ENCODE data around the gene GALNT7.
A peak's percentile ranks its signal among the peaks of the same experiment; 100 is the strongest.

Gene GALNT7

DNA sequence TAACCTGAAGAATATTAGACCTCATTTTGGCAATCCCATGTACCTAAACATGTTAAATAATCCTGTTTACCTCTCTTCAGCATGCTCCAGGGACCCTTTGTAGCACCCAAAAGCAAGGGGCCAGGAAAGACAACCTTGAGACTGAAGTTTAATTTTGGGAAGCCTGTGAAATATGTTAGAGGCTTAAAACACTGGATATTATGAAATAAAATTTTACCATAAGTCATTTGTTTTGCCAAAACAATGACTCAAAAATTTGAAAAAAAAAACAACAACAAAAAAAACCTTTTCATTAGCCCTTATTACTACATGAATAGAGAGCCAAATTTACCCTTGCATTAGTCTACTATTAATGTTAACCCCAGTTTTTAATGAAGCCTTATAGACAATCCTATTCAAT lies 115.9 kb downstream of the GALNT7 start:
- DNase-seq (ENCODE audit: low spot score in 2 of 2) (no peak), ATAC-seq (replicated peaks; ENCODE audit: extremely low read depth, poor library complexity, severe bottlenecking) (no peak)
- Mint-ChIP-seq H3K4me3 (no peak overlapping the region), H3K36me3 (ENCODE audit: insufficient read depth) (no peaks in the 10 kb centered on the region), H3K9me3 (no peaks in the 10 kb centered on the region), H3K27me3 (no peaks in the 10 kb centered on the region), H3K27ac (ENCODE audit: low read depth) (no peak overlapping the region), H3K4me1 (peaks cover 6% of the 10 kb centered on the region)

DNA sequence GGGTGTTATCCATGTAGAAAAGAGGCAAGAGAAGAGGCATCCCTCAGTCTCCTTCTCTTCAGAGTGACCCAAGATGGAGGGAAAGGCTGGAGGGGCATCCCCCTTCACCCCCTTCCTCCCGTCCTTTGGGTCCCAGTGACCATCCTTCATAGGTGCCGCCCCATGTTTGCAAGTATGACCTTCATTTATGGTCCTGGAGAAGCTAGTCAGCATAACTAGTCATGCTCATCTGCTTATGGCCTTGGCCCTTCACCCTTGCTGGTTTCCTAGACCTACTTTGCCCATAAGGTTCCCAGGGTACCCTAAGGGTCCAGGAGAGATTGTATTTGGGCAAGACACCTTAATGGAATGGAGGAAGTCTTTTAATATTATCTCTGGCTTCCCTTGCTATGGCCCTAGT lies 118.9 kb downstream of the GALNT7 start:
- H3K4me1 Mint-ChIP-seq: peaks cover 6% of the 10 kb centered on the region
- no peak for DNase-seq (ENCODE audit: low spot score in 2 of 2)
- H3K36me3 Mint-ChIP-seq (ENCODE audit: insufficient read depth): no peaks in the 10 kb centered on the region
- no peak overlapping the region for H3K4me3 Mint-ChIP-seq
- no peak overlapping the region for H3K27ac Mint-ChIP-seq (ENCODE audit: low read depth)
- no peak for ATAC-seq (replicated peaks; ENCODE audit: extremely low read depth, poor library complexity, severe bottlenecking)
- H3K27me3 Mint-ChIP-seq: no peaks in the 10 kb centered on the region
- H3K9me3 Mint-ChIP-seq: no peaks in the 10 kb centered on the region

DNA sequence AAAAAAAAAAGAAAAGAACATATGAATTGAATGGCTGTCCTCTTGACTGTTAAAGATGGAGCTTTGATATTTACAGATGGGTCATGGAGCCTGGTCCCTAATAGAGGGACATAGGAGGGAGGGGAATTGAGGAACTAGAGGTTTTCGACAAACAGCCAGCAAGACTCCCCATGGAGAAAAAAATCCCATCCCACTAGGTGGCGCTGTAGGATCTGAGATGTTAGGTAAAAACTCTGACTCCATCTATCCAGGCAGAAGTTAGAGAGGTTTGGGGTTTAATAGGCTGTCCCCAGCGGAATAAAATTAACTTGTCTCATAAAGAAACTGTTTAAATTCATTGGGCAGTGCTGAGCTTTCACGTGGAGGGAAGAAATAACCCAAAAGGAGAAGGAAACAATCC lies 119.7 kb downstream of the GALNT7 start:
- Mint-ChIP-seq H3K27me3 (no peaks in the 10 kb centered on the region), H3K27ac (ENCODE audit: low read depth) (no peak overlapping the region), H3K9me3 (no peaks in the 10 kb centered on the region), H3K4me3 (no peak overlapping the region), H3K4me1 (peaks cover 6% of the 10 kb centered on the region), H3K36me3 (ENCODE audit: insufficient read depth) (no peaks in the 10 kb centered on the region)
- ATAC-seq (replicated peaks; ENCODE audit: extremely low read depth, poor library complexity, severe bottlenecking) (no peak), DNase-seq (ENCODE audit: low spot score in 2 of 2) (peak; percentile 43 to 54)

DNA sequence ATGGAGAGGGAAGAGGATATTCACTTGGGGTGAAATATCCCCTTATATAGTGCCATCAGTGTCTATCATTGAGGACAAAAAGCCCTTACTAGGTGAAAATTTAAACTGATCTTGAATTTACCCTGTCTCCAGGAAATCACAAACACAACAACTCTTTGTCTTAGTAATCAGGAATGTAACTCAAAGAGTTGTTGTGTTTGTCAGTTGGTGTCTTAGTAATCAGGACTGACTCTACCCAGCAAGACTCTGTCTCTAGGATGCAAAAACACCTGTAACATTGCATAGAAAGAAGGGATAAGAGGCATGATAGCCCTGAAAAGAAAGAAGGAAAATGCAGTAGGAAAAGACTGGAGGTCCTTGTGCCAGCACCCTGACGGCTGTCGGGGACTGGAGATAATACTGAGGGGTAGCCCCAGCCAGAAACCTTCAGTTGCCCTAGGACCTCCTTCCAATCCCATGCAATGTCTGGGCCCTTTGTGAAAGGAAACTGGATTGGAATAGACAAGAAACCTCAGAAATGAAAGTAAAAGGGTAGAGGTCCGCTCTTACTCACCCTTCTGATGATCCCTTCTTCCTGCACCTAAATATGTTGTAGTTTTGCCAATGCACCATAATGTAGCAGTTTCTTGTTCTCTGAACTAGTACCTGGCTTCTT lies 120.2 kb downstream of the GALNT7 start:
- peaks cover 6% of the 10 kb centered on the region for H3K4me1 Mint-ChIP-seq
- no peaks in the 10 kb centered on the region for H3K36me3 Mint-ChIP-seq (ENCODE audit: insufficient read depth)
- H3K27me3 Mint-ChIP-seq: no peaks in the 10 kb centered on the region
- H3K4me3 Mint-ChIP-seq: no peak overlapping the region
- H3K27ac Mint-ChIP-seq (ENCODE audit: low read depth): no peak overlapping the region
- DNase-seq (ENCODE audit: low spot score in 2 of 2) (no peak), ATAC-seq (replicated peaks; ENCODE audit: extremely low read depth, poor library complexity, severe bottlenecking) (no peak)
- no peaks in the 10 kb centered on the region for H3K9me3 Mint-ChIP-seq

DNA sequence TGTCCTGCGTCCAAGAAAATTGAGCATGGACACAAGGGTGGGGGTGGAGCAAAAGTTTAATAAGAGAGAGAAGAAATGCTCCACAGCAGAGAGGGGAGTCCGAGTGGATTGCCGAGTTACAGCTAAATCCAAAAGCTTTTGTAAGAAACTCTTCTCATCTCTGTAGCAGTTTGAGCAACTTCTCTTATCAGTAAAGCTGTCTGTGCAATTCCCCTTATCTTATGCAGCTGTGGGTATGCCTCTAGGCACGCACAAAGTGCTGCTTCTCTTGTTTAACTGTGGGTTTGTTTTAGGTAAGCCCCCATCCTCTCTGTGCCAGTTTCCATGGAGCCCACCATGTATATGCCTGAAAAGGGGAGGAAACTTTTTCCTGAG lies 120.7 kb downstream of the GALNT7 start:
- ATAC-seq (replicated peaks; ENCODE audit: extremely low read depth, poor library complexity, severe bottlenecking): no peak
- no peaks in the 10 kb centered on the region for H3K36me3 Mint-ChIP-seq (ENCODE audit: insufficient read depth)
- H3K4me1 Mint-ChIP-seq: peaks cover 6% of the 10 kb centered on the region
- no peak for DNase-seq (ENCODE audit: low spot score in 2 of 2)
- H3K27me3 Mint-ChIP-seq: no peaks in the 10 kb centered on the region
- H3K27ac Mint-ChIP-seq (ENCODE audit: low read depth): no peak overlapping the region
- H3K4me3 Mint-ChIP-seq: no peak overlapping the region
- H3K9me3 Mint-ChIP-seq: no peaks in the 10 kb centered on the region

DNA sequence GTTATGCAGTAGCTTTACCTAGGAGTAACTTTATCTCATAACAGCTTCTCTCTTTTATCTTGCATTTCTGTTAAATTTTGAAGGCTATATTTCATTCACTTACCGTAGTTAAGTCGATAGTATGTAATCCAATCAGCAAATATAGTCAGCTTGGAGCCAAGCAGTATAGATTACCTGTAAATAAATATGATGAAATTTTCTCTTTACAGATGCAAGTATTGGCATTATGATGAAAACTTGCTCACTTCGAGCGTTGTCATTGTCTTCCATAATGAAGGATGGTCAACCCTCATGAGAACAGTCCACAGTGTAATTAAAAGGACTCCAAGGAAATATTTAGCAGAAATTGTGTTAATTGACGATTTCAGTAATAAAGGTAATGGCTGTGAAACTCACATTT lies 123.3 kb downstream of the GALNT7 start:
- no peak overlapping the region for H3K4me3 Mint-ChIP-seq
- peaks cover 6% of the 10 kb centered on the region for H3K4me1 Mint-ChIP-seq
- H3K9me3 Mint-ChIP-seq: no peaks in the 10 kb centered on the region
- ATAC-seq (replicated peaks; ENCODE audit: extremely low read depth, poor library complexity, severe bottlenecking) (no peak), DNase-seq (ENCODE audit: low spot score in 2 of 2) (no peak)
- H3K27me3 Mint-ChIP-seq: no peaks in the 10 kb centered on the region
- no peak overlapping the region for H3K27ac Mint-ChIP-seq (ENCODE audit: low read depth)
- H3K36me3 Mint-ChIP-seq (ENCODE audit: insufficient read depth): no peaks in the 10 kb centered on the region

DNA sequence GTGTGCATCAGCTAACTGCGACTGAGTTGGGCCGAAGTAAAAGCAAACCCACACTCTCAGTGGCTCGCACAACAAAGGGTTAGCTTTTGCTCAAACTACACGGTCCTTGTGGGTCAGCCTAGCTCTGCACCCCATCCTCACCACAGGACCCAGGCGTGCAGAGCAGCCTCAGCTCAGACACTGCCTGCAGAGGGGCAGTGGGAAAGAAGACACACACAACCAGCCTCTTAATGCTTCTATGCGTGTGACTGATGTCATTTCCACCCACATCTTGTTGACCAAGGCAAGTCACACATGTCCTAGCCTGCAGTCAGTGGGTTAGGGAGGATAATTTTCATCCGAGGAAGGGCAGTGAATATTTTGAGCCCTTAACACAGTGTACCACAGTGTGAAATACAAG lies 125.1 kb downstream of the GALNT7 start:
- Mint-ChIP-seq H3K27ac (ENCODE audit: low read depth) (no peak overlapping the region), H3K4me3 (no peak overlapping the region), H3K9me3 (no peaks in the 10 kb centered on the region), H3K27me3 (no peaks in the 10 kb centered on the region), H3K36me3 (ENCODE audit: insufficient read depth) (no peaks in the 10 kb centered on the region), H3K4me1 (peaks cover under 1% of the 10 kb centered on the region)
- no peak for ATAC-seq (replicated peaks; ENCODE audit: extremely low read depth, poor library complexity, severe bottlenecking)
- no peak for DNase-seq (ENCODE audit: low spot score in 2 of 2)

DNA sequence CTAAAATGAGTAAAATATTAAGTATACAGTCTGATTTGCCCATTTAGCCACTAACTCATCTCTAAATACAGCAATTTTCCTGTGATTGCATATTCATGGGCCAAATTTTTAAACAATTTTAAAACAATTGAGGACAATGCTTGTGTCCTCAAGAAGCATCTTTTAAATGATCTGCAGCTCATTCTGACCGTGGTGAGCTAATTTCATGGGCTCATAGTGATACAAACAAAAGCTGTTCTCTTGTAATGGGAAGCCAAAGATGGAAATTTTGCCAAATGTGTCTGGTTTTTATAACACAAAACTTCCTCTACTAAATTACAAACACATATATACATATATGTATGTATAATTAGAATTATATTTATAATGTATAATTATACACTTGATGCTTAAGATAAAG lies 125.8 kb downstream of the GALNT7 start:
- no peaks in the 10 kb centered on the region for H3K27me3 Mint-ChIP-seq
- H3K4me3 Mint-ChIP-seq: no peak overlapping the region
- DNase-seq (ENCODE audit: low spot score in 2 of 2): no peak
- no peaks in the 10 kb centered on the region for H3K4me1 Mint-ChIP-seq
- H3K9me3 Mint-ChIP-seq: no peaks in the 10 kb centered on the region
- no peak for ATAC-seq (replicated peaks; ENCODE audit: extremely low read depth, poor library complexity, severe bottlenecking)
- no peak overlapping the region for H3K27ac Mint-ChIP-seq (ENCODE audit: low read depth)
- H3K36me3 Mint-ChIP-seq (ENCODE audit: insufficient read depth): no peaks in the 10 kb centered on the region

DNA sequence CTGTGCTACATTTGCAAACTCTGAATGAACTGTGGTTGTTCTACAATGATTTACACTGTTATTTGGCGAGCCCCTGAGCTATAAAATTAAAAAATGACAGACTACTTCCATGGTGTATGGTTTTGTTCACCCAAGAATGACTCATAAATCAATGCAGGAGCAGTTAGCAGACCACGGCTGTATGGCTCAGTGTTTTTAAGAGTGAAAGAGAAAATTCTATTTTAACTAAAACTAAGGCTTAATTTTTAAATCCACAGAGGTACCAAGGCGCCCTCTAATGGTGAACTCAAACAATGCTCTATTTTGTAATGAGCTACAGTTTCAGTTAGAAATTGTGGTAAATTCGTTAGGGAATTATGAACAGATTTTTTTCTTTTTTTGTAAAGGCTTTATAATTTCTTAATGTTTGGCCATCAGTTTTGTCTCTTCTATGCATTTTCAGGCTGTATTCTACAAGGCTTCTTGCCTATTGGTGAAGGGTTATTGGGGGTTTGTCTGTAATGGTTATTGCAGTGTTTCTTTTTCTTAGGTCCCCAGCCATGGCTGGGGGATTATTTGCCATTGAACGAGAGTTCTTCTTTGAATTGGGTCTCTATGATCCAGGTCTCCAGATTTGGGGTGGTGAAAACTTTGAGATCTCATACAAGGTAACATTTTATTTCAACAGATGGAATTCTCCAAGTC lies 133.0 kb downstream of the GALNT7 start:
- Mint-ChIP-seq H3K27ac (ENCODE audit: low read depth) (peak overlapping the region; percentile 36), H3K9me3 (no peaks in the 10 kb centered on the region), H3K36me3 (ENCODE audit: insufficient read depth) (peaks cover 4% of the 10 kb centered on the region), H3K4me1 (no peaks in the 10 kb centered on the region), H3K4me3 (no peak overlapping the region), H3K27me3 (no peaks in the 10 kb centered on the region)
- no peak for ATAC-seq (replicated peaks; ENCODE audit: extremely low read depth, poor library complexity, severe bottlenecking)
- no peak for DNase-seq (ENCODE audit: low spot score in 2 of 2)

DNA sequence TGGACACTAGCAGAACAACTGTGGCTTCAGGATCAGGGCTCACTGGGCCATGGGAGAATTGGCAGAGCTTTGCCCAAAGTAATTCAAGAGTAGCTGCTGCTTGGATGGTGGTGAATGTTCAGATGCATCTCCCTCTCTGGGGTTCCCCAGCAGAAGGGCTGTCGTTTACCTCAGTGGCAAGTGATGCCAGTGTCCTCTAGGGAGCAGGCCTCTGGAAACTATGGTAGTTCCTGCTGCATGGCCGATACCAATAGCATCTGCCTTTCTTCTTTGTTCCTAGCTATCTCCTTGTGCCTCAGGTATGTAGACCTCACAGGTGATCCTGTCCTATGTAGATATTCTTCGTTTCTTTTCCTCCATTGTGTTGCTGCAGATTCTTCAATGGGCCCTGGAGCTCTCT lies 139.2 kb downstream of the GALNT7 start:
- Mint-ChIP-seq H3K27ac (ENCODE audit: low read depth) (no peak overlapping the region), H3K9me3 (no peaks in the 10 kb centered on the region), H3K4me1 (no peaks in the 10 kb centered on the region), H3K4me3 (no peak overlapping the region), H3K27me3 (no peaks in the 10 kb centered on the region), H3K36me3 (ENCODE audit: insufficient read depth) (peaks cover 9% of the 10 kb centered on the region)
- DNase-seq (ENCODE audit: low spot score in 2 of 2) (no peak), ATAC-seq (replicated peaks; ENCODE audit: extremely low read depth, poor library complexity, severe bottlenecking) (no peak)

DNA sequence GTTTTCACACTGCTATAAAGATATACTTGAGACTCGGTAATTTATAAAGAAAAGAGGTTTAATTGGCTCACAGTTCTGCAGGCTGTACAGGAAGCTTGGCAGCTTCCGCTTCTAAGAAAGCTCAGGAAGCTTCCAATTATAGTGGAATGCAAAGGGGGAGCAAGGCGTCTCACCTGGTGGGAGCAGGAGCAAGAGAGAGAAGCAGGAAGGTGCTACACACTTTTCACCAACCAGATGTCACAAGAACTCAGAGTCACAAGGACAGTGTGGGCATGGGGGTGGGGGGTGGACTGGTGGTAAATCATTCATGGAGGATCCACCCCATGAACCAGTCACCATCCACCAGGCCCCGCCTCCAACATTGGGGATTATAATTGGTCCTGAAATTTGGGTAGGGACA lies 142.8 kb downstream of the GALNT7 start:
- Mint-ChIP-seq H3K4me1 (no peaks in the 10 kb centered on the region), H3K27ac (ENCODE audit: low read depth) (no peak overlapping the region), H3K9me3 (no peaks in the 10 kb centered on the region), H3K36me3 (ENCODE audit: insufficient read depth) (peaks cover 7% of the 10 kb centered on the region), H3K27me3 (no peaks in the 10 kb centered on the region), H3K4me3 (no peak overlapping the region)
- no peak for ATAC-seq (replicated peaks; ENCODE audit: extremely low read depth, poor library complexity, severe bottlenecking)
- DNase-seq (ENCODE audit: low spot score in 2 of 2): no peak

DNA sequence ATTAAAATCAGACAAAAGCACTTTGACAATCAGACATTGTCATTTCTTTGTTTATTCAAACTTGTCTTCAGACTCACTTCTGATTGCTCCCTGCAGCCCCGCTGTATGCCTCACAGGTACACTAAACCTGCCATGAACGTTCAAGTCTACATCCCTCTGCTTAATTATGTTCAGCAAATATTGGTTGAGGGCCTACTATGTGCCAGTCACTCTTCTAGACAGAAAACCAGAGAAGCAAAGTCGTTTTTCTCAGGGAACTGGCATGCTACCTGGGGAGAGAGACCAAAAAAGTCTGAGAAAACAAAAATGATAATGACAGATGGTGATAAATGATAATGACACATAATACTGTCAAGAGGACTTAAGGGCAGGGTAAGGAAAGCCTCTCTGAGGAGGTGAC lies 146.1 kb downstream of the GALNT7 start:
- Mint-ChIP-seq H3K27ac (ENCODE audit: low read depth) (no peak overlapping the region), H3K27me3 (no peaks in the 10 kb centered on the region), H3K9me3 (no peaks in the 10 kb centered on the region), H3K4me3 (no peak overlapping the region), H3K4me1 (no peaks in the 10 kb centered on the region), H3K36me3 (ENCODE audit: insufficient read depth) (peaks cover 8% of the 10 kb centered on the region)
- ATAC-seq (replicated peaks; ENCODE audit: extremely low read depth, poor library complexity, severe bottlenecking) (no peak), DNase-seq (ENCODE audit: low spot score in 2 of 2) (no peak)

DNA sequence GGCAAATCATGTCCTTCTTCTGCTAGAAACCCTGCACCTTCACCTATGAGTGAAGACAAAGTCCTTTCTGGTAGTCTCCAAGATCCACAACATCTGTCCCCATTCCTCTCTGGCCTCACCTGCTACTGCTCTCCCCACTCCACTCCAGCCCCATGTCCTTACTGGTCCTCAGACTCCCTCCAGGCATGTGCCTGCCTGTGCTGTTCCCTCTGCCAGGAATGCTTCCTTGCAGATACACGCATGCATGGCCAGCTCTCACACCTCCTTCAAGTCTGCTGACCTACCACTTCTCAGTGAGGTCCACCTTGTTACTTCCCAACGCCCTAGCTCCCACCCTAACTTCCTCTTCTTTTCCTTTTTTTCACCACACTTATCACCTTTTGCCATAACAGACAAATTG lies 147.4 kb downstream of the GALNT7 start:
- DNase-seq (ENCODE audit: low spot score in 2 of 2): no peak
- Mint-ChIP-seq H3K4me1 (no peaks in the 10 kb centered on the region), H3K27ac (ENCODE audit: low read depth) (no peak overlapping the region), H3K9me3 (no peaks in the 10 kb centered on the region), H3K36me3 (ENCODE audit: insufficient read depth) (peaks cover 5% of the 10 kb centered on the region), H3K27me3 (no peaks in the 10 kb centered on the region), H3K4me3 (no peak overlapping the region)
- ATAC-seq (replicated peaks; ENCODE audit: extremely low read depth, poor library complexity, severe bottlenecking): no peak

Data from central memory CD8-positive, alpha-beta T cell (primary cell).